ENCODE data around the gene TNFSF9.

Gene TNFSF9

DNA sequence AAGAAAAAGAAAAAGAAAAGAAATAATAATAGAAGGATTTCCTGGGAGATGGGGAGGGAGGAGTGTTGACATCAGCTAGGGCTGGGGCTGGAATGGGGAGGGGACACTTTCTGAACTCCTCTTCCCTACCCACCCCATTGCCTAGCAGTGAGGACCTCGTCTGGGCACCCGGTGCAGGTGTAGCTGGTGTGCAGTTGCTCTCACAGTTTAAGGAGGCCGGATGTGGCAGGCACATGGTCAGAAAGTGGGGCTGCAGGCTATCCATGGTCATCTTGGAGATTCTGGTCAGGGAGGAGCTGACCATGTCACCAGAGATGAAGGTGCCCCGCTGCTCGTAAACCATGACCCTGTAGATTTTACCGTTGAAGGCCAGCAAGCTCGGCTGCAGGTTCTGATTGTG, 20.2 kb upstream of the TNFSF9 start:
- TF ChIP-seq, protein P1, sequence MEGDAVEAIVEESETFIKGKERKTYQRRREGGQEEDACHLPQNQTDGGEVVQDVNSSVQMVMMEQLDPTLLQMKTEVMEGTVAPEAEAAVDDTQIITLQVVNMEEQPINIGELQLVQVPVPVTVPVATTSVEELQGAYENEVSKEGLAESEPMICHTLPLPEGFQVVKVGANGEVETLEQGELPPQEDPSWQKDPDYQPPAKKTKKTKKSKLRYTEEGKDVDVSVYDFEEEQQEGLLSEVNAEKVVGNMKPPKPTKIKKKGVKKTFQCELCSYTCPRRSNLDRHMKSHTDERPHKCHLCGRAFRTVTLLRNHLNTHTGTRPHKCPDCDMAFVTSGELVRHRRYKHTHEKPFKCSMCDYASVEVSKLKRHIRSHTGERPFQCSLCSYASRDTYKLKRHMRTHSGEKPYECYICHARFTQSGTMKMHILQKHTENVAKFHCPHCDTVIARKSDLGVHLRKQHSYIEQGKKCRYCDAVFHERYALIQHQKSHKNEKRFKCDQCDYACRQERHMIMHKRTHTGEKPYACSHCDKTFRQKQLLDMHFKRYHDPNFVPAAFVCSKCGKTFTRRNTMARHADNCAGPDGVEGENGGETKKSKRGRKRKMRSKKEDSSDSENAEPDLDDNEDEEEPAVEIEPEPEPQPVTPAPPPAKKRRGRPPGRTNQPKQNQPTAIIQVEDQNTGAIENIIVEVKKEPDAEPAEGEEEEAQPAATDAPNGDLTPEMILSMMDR (conservative IDR thresholded peaks at IDR 0.05; ENCODE audit: low read length), result no peak
- H3K4me3 ChIP-seq (ENCODE audit: low read length), result no peak overlapping the region
- no peak for DNase-seq (ENCODE audit: low read depth)

DNA sequence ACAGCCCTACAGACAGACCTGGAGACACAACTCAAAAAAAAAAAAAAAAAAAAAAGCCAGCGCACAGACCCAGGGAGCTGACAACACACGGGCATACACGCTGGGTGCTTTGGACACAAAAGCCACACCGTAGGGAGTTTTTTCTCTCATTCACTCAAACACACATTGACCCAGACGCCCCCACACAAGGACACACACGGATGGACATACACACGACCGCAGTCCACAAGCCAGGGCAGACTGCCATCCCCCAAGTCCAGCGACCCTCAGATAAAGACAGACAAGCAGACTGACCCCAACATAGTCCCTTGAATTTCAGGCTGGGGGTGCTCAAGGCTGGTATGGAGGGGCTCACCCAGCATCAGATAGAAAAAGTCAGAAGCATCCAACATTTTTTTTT, 16.7 kb upstream of the TNFSF9 start:
- no peak overlapping the region for H3K4me3 ChIP-seq (ENCODE audit: low read length)
- no peak for DNase-seq (ENCODE audit: low read depth)
- TF ChIP-seq, protein P1 (conservative IDR thresholded peaks at IDR 0.05; ENCODE audit: low read length), result no peak

- no peak for DNase-seq (ENCODE audit: low read depth)
- TF ChIP-seq, protein P1 (conservative IDR thresholded peaks at IDR 0.05; ENCODE audit: low read length), result no peak
- H3K4me3 ChIP-seq (ENCODE audit: low read length), result no peak overlapping the region
Measured at GRCh38 chr19:6514926-6515544, 15.8 kb upstream of the TNFSF9 start.

DNA sequence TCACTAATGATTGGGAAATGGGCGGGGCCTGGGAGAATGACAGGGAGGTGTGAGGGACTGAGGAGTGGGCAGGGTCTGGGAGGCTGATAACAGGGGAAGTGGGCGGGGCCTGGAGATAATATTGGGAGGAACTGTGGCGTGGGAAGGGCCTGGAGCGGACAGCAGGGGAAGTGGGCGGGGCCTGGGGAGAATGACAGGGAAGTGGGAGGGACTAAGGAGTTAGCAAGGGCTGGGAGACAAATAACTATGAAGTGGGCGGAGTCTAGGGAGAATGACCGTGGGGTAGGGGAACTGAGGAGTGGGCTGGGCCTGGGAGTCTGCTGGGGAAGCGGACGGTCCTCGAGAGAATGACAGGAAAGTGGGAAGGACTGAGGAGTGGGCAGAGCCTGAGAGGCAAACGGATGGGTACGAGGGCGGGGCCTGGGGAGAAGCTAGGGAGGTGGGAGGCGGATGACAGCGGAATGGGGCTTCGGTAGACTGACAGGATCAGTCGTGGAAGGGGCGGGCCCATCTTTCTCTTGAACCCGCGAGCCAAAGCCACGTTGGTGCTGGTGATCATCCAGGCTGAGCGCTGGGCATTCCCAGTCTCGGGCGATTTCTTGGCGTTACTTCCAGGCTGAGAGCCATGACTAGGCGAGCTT, 14.7 kb upstream of the TNFSF9 start:
- DNase-seq (ENCODE audit: low read depth), result peak; percentile 88
- peak overlapping the region; percentile 83 for H3K4me3 ChIP-seq (ENCODE audit: low read length)
- TF ChIP-seq, protein P1 (conservative IDR thresholded peaks at IDR 0.05; ENCODE audit: low read length), result no peak

DNA sequence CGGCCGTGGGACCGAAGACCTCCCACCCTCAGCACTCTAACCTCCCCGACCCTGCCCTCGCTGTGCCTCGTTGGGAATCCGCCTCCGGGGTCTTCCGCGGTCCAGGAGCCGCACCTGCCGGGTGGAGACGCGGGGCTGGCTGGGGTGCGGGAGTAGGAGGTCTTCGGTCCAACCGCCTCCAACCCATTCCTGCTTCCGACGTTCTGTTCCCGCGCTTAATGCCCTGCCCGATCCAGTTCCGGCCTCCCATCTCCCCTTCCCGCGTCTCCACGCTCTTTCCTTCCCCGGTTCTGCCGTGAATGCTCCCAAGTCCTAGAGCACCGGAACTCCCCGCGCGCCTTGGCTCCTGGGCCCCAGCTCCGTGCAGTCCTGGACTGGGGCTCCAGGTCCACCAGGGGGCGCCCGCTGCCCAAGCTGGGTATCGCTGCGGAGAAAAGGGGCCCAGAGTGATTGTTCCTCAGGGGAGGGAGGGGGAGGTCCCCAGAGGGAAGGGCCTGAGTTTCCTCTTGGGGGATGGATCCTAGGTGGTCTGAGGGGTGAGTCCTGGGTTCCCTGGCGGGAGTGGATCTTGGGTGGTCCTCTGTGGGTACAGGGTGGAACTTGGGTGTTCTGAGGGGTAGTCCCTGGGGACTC, 14.1 kb upstream of the TNFSF9 start:
- DNase-seq (ENCODE audit: low read depth), result peak; percentile 78
- peak overlapping the region; percentile 83 for H3K4me3 ChIP-seq (ENCODE audit: low read length)
- TF ChIP-seq, protein P1 (conservative IDR thresholded peaks at IDR 0.05; ENCODE audit: low read length), result peak; percentile 82

GRCh38 chr19:6518145-6518911, 12.5 kb upstream of the TNFSF9 start:
- TF ChIP-seq, protein P1 (conservative IDR thresholded peaks at IDR 0.05; ENCODE audit: low read length), result no peak
- DNase-seq (ENCODE audit: low read depth), result no peak
- no peak overlapping the region for H3K4me3 ChIP-seq (ENCODE audit: low read length)
